Skin epidermis (tissue), 12 donors: ENCODE measurements around the gene KCNMA1.
A peak's percentile ranks its signal among the peaks of the same experiment; 100 is the strongest.

Experiments
- H3K27ac ChIP-seq, 21 experiments: fragments of 200-600 bp; sonication (generic) in 11 of 21; one replicate each; pipeline ENCODE4 v1.5.0; 2020; ENCODE audit warnings: mild to moderate bottlenecking in 3 of 21, inconsistent platforms in 2 of 21, moderate library complexity in 2 of 21
- H3K4me3 ChIP-seq, 7 experiments: fragments of 200-600 bp; sonication (generic) in 2 of 7; one replicate each; pipeline ENCODE4 v1.5.0; 2020; ENCODE audit warnings: inconsistent platforms in 2 of 7, mild to moderate bottlenecking in 2 of 7, moderate library complexity in 1 of 7

KCNMA1 gene

GRCh38 chr10:77546042-77546441, 91.6 kb downstream of the KCNMA1 start:
- no peak overlapping the region for H3K27ac ChIP-seq
- no peak overlapping the region for H3K4me3 ChIP-seq

GRCh38 chr10:77545585-77545984, 92.0 kb downstream of the KCNMA1 start:
- no peak overlapping the region for H3K27ac ChIP-seq
- H3K4me3 ChIP-seq = no peak overlapping the region

- H3K27ac ChIP-seq = no peak overlapping the region
Measured at GRCh38 chr10:77544617-77545016, 93.0 kb downstream of the KCNMA1 start.

GRCh38 chr10:77542710-77543259, 94.8 kb downstream of the KCNMA1 start:
- Histone ChIP-seq H3K4me3 (no peak overlapping the region), H3K27ac (no peak overlapping the region)

More at GRCh38 chr10:77544617-77545016, 93.0 kb downstream of the KCNMA1 start:
- H3K4me3 ChIP-seq = no peak overlapping the region

- no peak overlapping the region for H3K27ac ChIP-seq
- H3K4me3 ChIP-seq = no peak overlapping the region
Measured at GRCh38 chr10:77541944-77542343, 95.7 kb downstream of the KCNMA1 start.

GRCh38 chr10:77541247-77541646, 96.4 kb downstream of the KCNMA1 start:
- H3K4me3 ChIP-seq = no peak overlapping the region
- no peak overlapping the region for H3K27ac ChIP-seq

- Histone ChIP-seq H3K4me3 (no peak overlapping the region), H3K27ac (peak overlapping the region in 1 of 21 experiments; percentile 18)
Measured at GRCh38 chr10:77539147-77539935, 98.3 kb downstream of the KCNMA1 start.

GRCh38 chr10:77537720-77538373, 99.8 kb downstream of the KCNMA1 start:
- Histone ChIP-seq H3K27ac (no peak overlapping the region), H3K4me3 (no peak overlapping the region)

GRCh38 chr10:77537071-77537470, 100.5 kb downstream of the KCNMA1 start:
- Histone ChIP-seq H3K4me3 (no peak overlapping the region), H3K27ac (no peak overlapping the region)

GRCh38 chr10:77533887-77534278, 103.7 kb downstream of the KCNMA1 start:
- Histone ChIP-seq H3K4me3 (no peak overlapping the region), H3K27ac (peak overlapping the region in 2 of 21 experiments; percentile 18 to 54)

GRCh38 chr10:77533146-77533886, 104.3 kb downstream of the KCNMA1 start:
- Histone ChIP-seq H3K4me3 (no peak overlapping the region), H3K27ac (peak overlapping the region in 2 of 21 experiments; percentile 18 to 56)

- Histone ChIP-seq H3K27ac (peak overlapping the region in 5 of 21 experiments; percentile 5 to 66 (median 40)), H3K4me3 (no peak overlapping the region)
Measured at GRCh38 chr10:77532068-77532467, 105.5 kb downstream of the KCNMA1 start.

GRCh38 chr10:77531441-77532001, 106.1 kb downstream of the KCNMA1 start:
- Histone ChIP-seq H3K4me3 (no peak overlapping the region), H3K27ac (peak overlapping the region in 5 of 21 experiments; percentile 5 to 66 (median 40))

GRCh38 chr10:77530011-77530410, 107.6 kb downstream of the KCNMA1 start:
- Histone ChIP-seq H3K4me3 (no peak overlapping the region), H3K27ac (peak overlapping the region in 2 of 21 experiments; percentile 40 to 66)

GRCh38 chr10:77529050-77529576, 108.5 kb downstream of the KCNMA1 start:
- peak overlapping the region in 1 of 21 experiments; percentile 55 for H3K27ac ChIP-seq
- no peak overlapping the region for H3K4me3 ChIP-seq

- H3K4me3 ChIP-seq = no peak overlapping the region
- H3K27ac ChIP-seq = no peak overlapping the region
Measured at GRCh38 chr10:77527839-77528238, 109.8 kb downstream of the KCNMA1 start.

- no peak overlapping the region for H3K4me3 ChIP-seq
- H3K27ac ChIP-seq = no peak overlapping the region
Measured at GRCh38 chr10:77526868-77527617, 110.6 kb downstream of the KCNMA1 start.

GRCh38 chr10:77524281-77524711, 113.3 kb downstream of the KCNMA1 start:
- Histone ChIP-seq H3K27ac (no peak overlapping the region), H3K4me3 (no peak overlapping the region)
